ENCODE results near the gene CTBP2.

CTBP2 gene

GRCh38 chr10:125024497-125025234 is 135.7 kb downstream of the CTBP2 start:
- DNase-seq (ENCODE audit: low spot score) = peak; percentile 39

- DNase-seq (ENCODE audit: low spot score) = no peak
Observed at GRCh38 chr10:125023862-125024496, 136.4 kb downstream of the CTBP2 start.

DNA sequence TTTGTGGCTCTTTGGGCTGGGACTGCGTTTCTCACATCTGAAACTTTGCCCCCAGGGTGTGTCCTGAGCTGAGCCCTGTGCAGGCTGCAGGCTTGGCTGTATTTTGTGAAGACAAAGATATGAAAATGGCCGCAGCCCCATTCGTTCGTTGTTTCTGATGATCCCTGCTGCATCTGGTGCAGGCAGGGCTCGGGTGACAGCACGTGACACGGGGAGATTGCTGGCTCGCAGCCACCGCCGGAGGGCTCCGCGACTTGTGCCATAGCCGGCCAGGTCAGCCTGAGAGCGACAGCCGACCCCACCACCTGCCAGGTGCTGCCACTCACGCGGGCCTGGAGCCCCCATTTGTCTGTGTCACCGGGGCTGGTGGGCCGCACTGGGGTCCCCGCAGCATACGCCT is 137.1 kb downstream of the CTBP2 start:
- DNase-seq (ENCODE audit: low spot score) = no peak

DNA sequence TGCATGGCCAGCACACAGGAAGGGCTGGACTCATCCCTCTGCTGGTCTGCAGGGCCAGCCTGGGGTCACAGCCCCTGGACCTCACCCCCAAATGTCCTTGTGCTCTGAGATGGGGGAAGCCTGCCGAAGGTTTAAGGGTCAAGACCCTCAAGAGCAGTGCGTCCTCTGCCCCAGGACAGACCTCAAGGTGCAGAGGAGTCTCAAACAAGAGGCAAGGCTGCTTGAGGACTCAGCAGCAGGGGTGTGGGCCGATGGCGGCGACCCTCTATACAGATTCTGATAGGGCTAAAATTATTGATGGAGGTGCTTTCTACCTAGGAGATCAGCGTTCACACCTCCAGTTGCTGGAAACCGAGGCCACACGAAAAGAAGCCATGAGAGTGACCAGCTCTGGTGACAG is 137.7 kb downstream of the CTBP2 start:
- no peak for DNase-seq (ENCODE audit: low spot score)

GRCh38 chr10:125021686-125022344 is 138.5 kb downstream of the CTBP2 start:
- DNase-seq (ENCODE audit: low spot score) = no peak

DNA sequence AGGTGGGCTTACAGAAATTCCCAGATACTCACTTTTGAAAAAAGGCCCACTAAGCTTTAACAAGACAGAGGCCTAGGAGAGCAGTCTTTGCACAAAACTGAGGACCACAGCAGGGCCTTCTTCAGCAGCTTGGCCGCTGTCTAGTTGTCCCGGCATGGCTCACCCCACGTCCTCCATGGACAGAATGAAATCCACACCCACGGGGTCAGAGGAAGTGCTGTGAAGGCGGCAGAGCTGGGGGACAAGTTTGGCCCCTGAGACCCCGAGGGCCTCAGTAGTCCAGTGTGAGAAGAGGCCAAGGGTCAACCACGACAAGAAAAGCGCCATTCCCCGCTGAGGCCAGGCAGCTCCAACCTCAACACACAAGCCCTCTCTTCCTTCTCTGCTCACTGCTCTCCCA is 139.5 kb downstream of the CTBP2 start:
- DNase-seq (ENCODE audit: low spot score) = no peak

- no peak for DNase-seq (ENCODE audit: low spot score)
Observed at GRCh38 chr10:125020386-125020785, 140.0 kb downstream of the CTBP2 start.

- DNase-seq (ENCODE audit: low spot score) = no peak
Observed at GRCh38 chr10:125018576-125019143, 141.7 kb downstream of the CTBP2 start.

DNA sequence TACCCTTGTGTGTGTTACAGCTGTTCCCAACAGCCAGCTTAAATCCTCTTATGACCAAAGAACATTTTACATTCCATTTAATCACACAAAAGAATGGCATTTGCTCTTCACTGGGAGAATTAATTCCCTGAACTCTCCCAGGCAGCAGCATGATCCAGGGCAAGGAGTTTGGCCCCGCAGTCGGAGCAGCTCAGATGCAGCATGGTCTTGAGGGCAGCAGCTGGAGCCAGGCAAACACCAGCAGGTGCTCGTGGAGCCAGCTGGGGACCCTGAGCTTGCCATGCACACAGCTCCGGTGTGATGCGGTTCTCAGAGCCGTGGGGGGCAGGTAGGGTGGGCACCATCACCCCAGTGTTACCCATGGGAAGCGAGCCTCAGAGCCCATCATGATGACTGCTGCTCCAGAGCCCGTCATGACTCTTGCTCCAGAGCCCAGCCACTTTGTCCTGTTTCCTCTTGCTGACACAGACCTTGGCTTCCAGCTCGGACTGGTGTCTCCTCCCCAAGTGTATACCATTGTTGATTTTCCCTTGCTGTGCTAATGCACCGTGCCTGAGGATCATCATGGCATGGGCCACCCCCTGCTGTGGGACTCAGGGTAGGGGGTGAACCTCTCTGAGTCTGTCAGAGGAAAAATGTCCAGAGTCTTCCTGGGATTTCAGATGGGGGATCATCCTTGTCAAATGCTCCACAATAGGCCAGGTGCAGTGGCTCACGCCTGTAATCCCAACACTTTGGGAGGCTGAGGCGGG is 142.6 kb downstream of the CTBP2 start:
- DNase-seq (ENCODE audit: low spot score) = no peak

DNA sequence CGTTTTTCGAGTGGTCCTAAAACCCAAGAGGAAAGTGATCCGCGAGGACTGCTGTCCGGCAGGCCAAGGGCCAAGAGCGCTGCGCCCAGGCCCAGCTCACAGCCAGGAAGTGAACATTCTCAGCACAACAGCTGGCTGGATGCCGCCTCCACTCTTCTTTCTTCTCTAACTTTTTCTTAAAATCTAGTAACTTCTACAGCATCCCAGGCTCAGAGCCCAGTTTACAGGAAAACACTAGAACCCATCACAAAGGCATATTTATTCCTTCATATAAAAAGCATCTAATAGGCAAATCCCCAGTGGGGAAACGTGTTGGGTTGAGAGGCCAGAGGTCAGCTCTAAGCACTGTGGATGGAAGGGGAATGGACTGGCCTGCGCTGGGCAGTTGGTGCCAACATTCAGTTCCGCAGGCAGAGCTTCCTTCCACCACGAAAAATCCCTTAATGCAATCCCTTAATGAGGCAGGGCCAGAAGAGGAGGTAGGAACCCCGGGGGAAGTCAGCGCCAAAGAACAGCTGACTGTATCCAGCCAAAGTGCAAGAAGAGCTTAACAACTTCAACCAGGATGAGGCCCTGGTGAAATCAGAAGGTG is 143.7 kb downstream of the CTBP2 start:
- no peak for DNase-seq (ENCODE audit: low spot score)

DNA sequence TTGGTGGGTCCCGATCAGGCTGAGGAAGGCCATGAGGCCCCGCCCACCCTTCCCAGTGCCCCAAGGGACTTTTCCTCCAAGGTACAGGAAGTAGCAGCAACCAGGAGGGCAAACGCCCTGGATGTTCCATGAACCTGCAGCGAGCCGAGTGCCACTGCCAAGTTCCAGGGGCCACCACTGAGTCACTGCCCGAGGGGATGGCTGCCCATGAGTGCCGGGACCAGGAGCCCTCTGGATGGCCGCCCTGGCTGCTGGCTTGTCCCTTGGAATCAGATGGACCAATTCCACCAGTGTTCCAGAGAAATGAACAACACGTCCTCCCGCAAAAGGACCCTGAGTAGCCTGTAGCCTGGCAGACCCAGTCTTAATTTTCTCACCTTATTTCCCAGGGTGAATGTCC is 144.2 kb downstream of the CTBP2 start:
- DNase-seq (ENCODE audit: low spot score) = no peak

DNA sequence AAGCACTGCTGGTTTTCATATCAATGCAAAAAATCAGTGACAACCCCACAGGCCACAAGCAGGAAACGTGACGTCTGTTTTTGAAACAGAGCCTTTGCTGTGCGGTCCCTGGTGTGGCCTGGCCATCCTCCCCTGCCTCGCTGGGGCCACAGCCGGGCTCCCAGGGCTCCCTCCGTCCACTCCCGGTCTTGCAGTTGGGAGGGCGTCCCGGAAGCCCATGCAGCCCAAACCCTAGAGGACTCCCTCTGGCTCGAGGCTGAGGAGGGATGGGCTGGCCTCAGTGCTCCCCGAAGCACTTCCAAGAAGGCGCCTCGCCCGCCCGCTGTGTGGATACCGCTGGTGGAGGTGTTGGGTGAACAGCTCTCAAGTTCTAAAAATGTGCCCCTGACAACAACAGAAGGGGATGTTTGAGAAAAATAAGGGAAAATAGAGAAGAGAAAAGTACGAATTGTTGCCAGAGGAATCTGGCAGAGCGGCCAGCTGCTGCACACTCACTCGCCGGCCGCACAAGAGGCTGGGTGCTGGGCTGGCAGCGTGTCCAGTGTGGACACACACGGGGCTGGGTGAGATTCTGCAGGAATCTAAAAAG is 144.9 kb downstream of the CTBP2 start:
- DNase-seq (ENCODE audit: low spot score) = no peak

DNA sequence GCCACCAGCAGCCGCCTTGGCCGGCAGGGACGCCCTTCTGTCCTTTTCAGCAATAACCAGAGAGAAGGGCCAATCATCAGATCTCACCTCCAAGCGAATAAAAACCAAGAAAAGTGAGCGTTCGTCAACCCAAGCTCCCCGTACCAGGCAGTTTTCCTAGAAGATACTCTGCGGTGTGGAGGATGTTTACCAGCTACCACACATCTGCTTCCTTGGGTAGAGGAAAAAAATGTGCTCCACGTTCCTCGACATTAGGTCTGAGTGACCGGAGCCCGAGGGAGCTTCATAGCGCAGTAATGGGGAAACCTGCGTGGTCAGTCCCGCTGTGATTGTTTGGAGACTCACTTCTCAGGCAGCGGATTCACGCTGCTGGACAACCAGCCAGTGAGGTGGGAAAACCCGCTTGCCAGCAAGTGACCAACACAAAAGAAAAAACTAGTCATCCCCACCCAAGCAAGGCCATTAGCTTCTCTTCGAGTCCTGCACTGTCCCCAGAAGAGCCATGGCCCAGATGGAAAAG is 145.5 kb downstream of the CTBP2 start:
- no peak for DNase-seq (ENCODE audit: low spot score)

DNA sequence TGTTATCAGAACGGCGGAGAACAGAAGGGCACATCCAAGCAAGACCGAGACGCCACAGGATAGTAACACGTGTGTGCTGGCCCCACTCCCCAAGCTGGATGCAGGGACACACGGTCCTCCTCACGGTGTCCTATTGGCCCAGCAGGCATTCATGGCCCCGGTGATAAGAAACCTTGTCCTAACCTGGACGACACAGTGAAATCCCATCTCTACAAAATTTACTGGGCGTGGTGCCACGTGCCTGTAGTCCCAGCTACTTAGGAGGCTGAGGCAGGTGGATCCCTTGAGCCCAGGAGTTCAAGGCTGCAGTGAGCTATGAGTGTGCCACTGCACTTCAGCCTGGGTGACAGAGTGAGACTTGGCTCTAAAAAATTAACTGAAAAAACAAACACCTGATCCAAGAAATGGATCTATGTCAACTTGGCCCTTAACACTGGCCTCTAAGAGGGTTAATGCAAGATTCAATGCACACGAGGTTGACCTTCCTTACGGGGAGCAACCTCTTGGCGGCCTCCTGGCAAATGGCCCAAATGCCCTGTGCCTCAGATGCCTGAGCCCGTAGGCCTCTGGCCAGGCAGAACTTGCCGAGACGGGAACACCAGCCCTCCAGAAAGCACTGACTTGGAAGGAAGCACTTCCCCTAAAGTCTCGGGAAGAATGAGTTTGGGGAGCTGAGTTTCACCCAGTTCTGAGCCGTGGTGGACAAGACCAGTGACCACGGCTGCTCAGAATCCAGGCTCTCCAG is 146.1 kb downstream of the CTBP2 start:
- no peak for DNase-seq (ENCODE audit: low spot score)

DNA sequence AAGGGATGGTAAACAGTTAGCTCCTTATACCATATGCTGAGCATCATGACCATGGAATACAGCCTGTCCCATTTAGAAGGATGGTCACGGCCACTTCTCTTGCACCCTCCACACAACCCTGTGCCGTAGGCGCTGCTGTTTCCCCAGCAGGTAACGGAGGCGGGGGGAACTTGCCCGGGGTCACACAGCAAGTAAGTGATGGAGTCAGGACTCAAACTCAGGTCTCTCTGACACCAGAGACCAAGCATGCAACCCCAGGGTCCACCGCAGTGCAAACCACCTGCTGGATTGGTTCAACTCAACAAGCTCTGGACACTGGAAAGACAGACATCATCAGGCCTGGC is 146.9 kb downstream of the CTBP2 start:
- no peak for DNase-seq (ENCODE audit: low spot score)

DNA sequence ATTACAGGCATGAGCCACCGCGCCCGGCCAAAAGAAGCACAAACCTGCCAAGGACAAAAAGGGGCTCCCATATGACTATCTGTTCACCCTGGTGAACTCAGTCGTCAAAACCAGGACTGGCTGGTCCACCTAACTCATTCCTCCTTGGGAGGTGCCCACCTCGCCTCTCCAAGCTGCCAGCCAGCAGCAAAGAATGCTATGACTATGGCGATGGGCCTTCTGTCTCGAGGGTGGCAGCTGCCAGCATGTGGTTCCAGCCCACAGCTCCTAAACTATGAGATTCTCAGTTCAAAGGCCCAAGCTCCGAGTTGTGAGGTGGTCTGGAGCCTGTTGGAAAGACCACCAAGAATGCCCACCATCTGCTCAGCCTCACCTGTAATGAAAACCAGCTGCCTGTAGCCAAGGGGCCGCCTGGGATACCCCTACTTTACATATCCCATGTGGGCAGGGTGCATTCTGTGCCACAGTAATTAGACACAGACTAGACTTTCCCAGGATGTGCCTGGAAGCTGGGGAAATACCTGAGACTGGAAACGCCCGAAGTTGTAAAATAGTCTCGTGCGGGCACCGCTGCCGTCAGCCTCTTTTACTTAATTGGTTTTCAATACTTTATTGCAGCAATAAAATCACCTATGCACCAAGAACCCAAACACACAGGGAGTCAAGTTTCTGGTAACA is 147.4 kb downstream of the CTBP2 start:
- DNase-seq (ENCODE audit: low spot score) = no peak

DNA sequence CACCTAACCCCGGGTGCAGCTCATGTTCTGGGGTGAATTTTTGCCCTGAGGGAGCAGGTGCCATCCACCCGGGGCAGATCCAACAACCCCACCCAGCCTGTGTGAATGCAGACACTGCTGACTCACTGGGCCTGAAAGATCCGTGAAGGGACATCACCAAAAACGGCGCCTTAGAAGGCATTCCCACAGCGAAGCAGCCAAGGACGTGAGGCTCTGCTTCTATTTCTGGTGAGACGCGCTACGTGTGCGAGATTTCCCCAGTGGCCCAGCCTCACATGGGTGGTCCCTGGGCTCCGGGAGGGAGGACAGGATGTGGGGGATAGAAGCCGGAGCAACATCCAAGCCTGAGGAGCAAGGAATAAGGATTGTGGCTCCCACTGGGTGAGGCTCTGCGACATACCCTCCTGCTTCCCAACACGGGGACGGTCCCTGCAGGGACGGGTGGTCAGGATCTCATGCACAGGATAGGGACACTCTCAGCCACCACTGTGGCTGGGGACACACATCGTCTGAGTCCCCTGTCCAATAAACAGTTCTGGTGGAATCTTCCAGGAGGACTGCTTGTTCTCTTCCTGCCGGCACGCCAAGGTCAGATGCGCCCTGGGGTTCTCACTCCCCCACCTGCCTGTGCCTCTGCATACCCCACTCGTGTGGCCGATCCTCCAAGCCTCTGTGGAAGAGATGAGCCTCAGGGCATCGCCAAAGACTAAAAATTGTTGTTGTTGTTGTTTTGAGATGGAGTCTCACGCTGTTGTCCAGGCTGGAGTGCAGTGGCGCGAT is 148.2 kb downstream of the CTBP2 start:
- DNase-seq (ENCODE audit: low spot score) = no peak

DNA sequence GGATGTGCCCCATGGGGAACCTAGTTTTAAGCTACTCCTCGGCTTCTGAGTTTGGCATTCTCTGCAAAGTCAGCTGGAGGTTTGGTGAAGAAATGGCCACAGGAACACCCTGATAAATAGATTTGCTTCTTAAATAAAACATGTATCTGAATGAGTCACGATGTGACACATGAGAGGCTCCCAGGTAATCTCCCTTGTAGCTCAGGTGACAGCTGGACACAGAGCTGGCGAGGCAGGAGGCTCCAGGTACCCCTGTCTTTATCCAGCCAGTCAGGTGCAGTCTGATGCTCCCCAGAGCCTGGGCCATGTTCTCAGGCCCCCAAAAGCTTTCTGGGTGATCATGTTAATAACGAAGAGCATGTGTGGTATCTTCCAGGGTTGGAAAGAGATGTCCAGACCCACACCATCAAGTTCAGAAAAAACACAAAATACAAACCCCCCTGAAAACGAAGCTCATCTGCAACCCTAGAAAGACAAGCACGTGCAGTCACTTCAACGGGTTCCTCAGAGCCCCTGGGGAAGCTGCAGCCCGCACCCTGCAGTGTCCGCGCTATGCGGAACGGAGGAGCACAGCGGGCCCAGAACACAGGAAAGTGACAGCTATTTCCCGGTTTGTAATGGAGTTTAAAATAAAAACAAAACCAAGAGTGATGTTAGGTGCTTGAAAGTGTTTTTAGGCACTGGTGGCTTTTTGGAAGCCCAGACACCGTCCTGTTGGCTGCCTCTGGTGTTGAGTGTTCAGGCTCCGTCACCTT is 149.0 kb downstream of the CTBP2 start:
- DNase-seq (ENCODE audit: low spot score) = no peak

DNA sequence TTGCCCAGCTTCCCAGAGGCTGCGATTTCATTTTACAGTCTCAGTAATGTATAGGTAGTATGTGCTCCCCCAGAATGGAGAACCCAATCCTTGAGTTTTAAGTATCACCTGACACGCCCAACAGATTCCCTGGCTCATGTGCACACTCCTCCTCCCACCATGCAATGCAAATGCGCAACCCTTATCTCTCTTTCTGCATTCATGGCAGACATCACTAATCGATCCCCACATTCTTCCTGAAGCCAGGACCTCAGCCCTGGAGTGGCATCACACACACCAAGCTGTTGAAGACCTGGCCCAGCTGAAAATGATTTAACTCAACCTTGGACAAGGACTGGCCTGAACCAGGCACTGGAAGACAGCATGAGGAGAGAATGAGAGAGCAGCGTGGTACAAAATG is 150.0 kb downstream of the CTBP2 start:
- no peak for DNase-seq (ENCODE audit: low spot score)
